Small intestine (tissue), 7 donors: ENCODE results near the gene STPG2. TPM values are rescaled to one million over a fixed set of nuclear protein-coding genes. Genes with fewer than 3 reads are reported as not detected.

ENCODE experiments used
- DNase-seq, 2 donors: peaks; one replicate each; pipeline versions ENCODE4 v3.0.0 to v3.0.0-alpha.2; 2013
- FAIRE-seq: peaks from 2 replicates; lab custom pipeline; 2012; peaks lifted over from hg19 to GRCh38; lab: Jason Lieb, UNC
- H3K27ac ChIP-seq, 3 donors: one replicate each; pipeline ENCODE4 v1.5.1; 2013; ENCODE audit warnings: low read length in 2 of 3, mild to moderate bottlenecking in 2 of 3, control low read depth in 1 of 3, inconsistent platforms in 1 of 3, low read depth in 1 of 3, moderate library complexity in 1 of 3
- H3K27me3 ChIP-seq, 3 donors: one replicate each; pipeline ENCODE4 v1.6.1; 2013; ENCODE audit warnings: low read length in 3 of 3, inconsistent platforms in 1 of 3; ENCODE audit not compliant: control insufficient read depth in 3 of 3, insufficient read depth in 3 of 3
- H3K36me3 ChIP-seq, 3 donors: one replicate each; pipeline ENCODE4 v1.6.1; 2013; ENCODE audit warnings: low read length in 3 of 3, inconsistent platforms in 1 of 3, low read depth in 1 of 3, mild to moderate bottlenecking in 1 of 3, moderate library complexity in 1 of 3; ENCODE audit not compliant: control insufficient read depth in 3 of 3, insufficient read depth in 2 of 3
- H3K4me1 ChIP-seq, 3 donors: one replicate each; pipeline ENCODE4 v1.6.1; 2013; ENCODE audit warnings: low read length in 2 of 3, inconsistent platforms in 1 of 3, low read depth in 1 of 3, mild to moderate bottlenecking in 1 of 3, moderate library complexity in 1 of 3; ENCODE audit not compliant: control insufficient read depth in 3 of 3, insufficient read depth in 2 of 3
- H3K4me3 ChIP-seq, 3 donors: one replicate each; pipeline ENCODE4 v1.5.1; 2013; ENCODE audit warnings: low read length in 3 of 3, control low read depth in 1 of 3, inconsistent platforms in 1 of 3, low read depth in 1 of 3, mild to moderate bottlenecking in 1 of 3, moderate library complexity in 1 of 3
- H3K9me3 ChIP-seq, 2 donors: one replicate each; pipeline ENCODE4 v1.6.1; 2013; ENCODE audit warnings: low read depth in 1 of 2, low read length in 1 of 2; ENCODE audit not compliant: control insufficient read depth in 2 of 2, insufficient read depth in 1 of 2
- WGBS, 3 donors: extraction: QIAGEN DNeasy Blood & Tissue Kit; methylation state at CpG; one replicate each; pipeline ENCODE4 v1.1.7; 2013; 5-methylcytosine and 5-hydroxymethylcytosine counted together
- polyA plus RNA-seq, 4 donors: library from polyadenylated mRNA; stranded (reverse) in 3 of 4; unstranded in 1 of 4; fragments of 200-250 nt in 3 of 4; fragments of 120-200 nt in 1 of 4; gene quantifications; one replicate each; pipeline versions ENCODE4 v1.2.1 to v1.2.3, GENCODE V29; 2013
- donor health status: healthy with polysubstance abuse.
- donor health status: control.
- donor health status: control.
- donor health status: Bipolar disorder and iron deficiency.
- donor health status: healthy.

The STPG2 gene
- polyA plus RNA-seq, 4 donors, result 0.01 to 0.40 TPM; not detected in 2

- Histone ChIP-seq H3K4me1 (no peaks in the 10 kb centered on the region), H3K27me3 (no peaks in the 10 kb centered on the region), H3K27ac (no peak overlapping the region), H3K36me3 (no peaks in the 10 kb centered on the region), H3K4me3 (no peak overlapping the region), H3K9me3 (no peaks in the 10 kb centered on the region)
- 85 to 92% (median 92%) methylated on average over 9 to 10 of the region's 10 CpGs for WGBS, 3 donors
- DNase-seq (no peak), FAIRE-seq (no peak)
Observed at GRCh38 chr4:97778174-97778573, 365.1 kb downstream of the STPG2 start.

- Histone ChIP-seq H3K36me3 (no peaks in the 10 kb centered on the region), H3K4me3 (no peak overlapping the region), H3K27me3 (no peaks in the 10 kb centered on the region), H3K4me1 (no peaks in the 10 kb centered on the region), H3K9me3 (no peaks in the 10 kb centered on the region), H3K27ac (no peak overlapping the region)
- 74 to 84% (median 83%) methylated on average over 2 of the region's 2 CpGs for WGBS, 3 donors
- no peak for DNase-seq
- FAIRE-seq, result no peak
Observed at GRCh38 chr4:97774347-97774989, 368.8 kb downstream of the STPG2 start.

- 56 to 68% (median 67%) methylated on average over 1 of the region's 1 CpG for WGBS, 3 donors
- no peak overlapping the region for H3K4me3 ChIP-seq
- FAIRE-seq, result no peak
- no peaks in the 10 kb centered on the region for H3K27me3 ChIP-seq
- no peaks in the 10 kb centered on the region for H3K36me3 ChIP-seq
- H3K9me3 ChIP-seq, result no peaks in the 10 kb centered on the region
- H3K4me1 ChIP-seq, result no peaks in the 10 kb centered on the region
- DNase-seq, result no peak
- no peak overlapping the region for H3K27ac ChIP-seq
Observed at GRCh38 chr4:97770222-97770621, 373.1 kb downstream of the STPG2 start.

- Histone ChIP-seq H3K27ac (no peak overlapping the region), H3K4me3 (no peak overlapping the region), H3K4me1 (no peaks in the 10 kb centered on the region), H3K9me3 (no peaks in the 10 kb centered on the region), H3K36me3 (no peaks in the 10 kb centered on the region), H3K27me3 (no peaks in the 10 kb centered on the region)
- FAIRE-seq (no peak), DNase-seq (no peak)
- 48 to 61% (median 54%) methylated on average over 1 of the region's 1 CpG for WGBS, 3 donors
Observed at GRCh38 chr4:97762115-97762512, 381.2 kb downstream of the STPG2 start.

- DNase-seq, result no peak
- Histone ChIP-seq H3K27me3 (no peaks in the 10 kb centered on the region), H3K9me3 (no peaks in the 10 kb centered on the region), H3K4me3 (no peak overlapping the region), H3K36me3 (no peaks in the 10 kb centered on the region), H3K4me1 (no peaks in the 10 kb centered on the region), H3K27ac (no peak overlapping the region)
- 74 to 78% (median 75%) methylated on average over 2 of the region's 2 CpGs for WGBS, 3 donors
- FAIRE-seq, result no peak
Observed at GRCh38 chr4:97761445-97762114, 381.7 kb downstream of the STPG2 start.

GRCh38 chr4:97759785-97760184 lies 383.5 kb downstream of the STPG2 start:
- Histone ChIP-seq H3K9me3 (no peaks in the 10 kb centered on the region), H3K27ac (no peak overlapping the region), H3K4me1 (no peaks in the 10 kb centered on the region), H3K36me3 (no peaks in the 10 kb centered on the region), H3K27me3 (no peaks in the 10 kb centered on the region), H3K4me3 (no peak overlapping the region)
- DNase-seq (no peak), FAIRE-seq (no peak)
- WGBS, 3 donors, result 41 to 76% (median 47%) methylated on average over 2 of the region's 2 CpGs

- no peak for DNase-seq
- Histone ChIP-seq H3K27me3 (no peaks in the 10 kb centered on the region), H3K27ac (no peak overlapping the region), H3K36me3 (no peaks in the 10 kb centered on the region), H3K4me3 (no peak overlapping the region), H3K4me1 (no peaks in the 10 kb centered on the region), H3K9me3 (no peaks in the 10 kb centered on the region)
- 62 to 86% (median 82%) methylated on average over 1 of the region's 1 CpG for WGBS, 3 donors
- no peak for FAIRE-seq
Observed at GRCh38 chr4:97752599-97752998, 390.7 kb downstream of the STPG2 start.

GRCh38 chr4:97747945-97748344 lies 395.3 kb downstream of the STPG2 start:
- 71 to 79% (median 72%) methylated on average over 3 of the region's 3 CpGs for WGBS, 3 donors
- DNase-seq (no peak), FAIRE-seq (no peak)
- Histone ChIP-seq H3K4me3 (no peak overlapping the region), H3K9me3 (no peaks in the 10 kb centered on the region), H3K27ac (no peak overlapping the region), H3K4me1 (no peaks in the 10 kb centered on the region), H3K27me3 (no peaks in the 10 kb centered on the region), H3K36me3 (no peaks in the 10 kb centered on the region)
